ENCODE results near the gene PTPA.

- TF ChIP-seq POLR2A (IDR thresholded peaks at IDR 0.05; ENCODE audit: low read length) (no peak), GATA1 (IDR thresholded peaks at IDR 0.05; ENCODE audit: low read depth, low read length) (no peak)
Observed at GRCh38 chr9:129140397-129141065, 29.3 kb downstream of the PTPA start.
